Kidney (tissue), 14 donors: ENCODE data around the gene PTGDR2. TPM values are rescaled to one million over a fixed set of nuclear protein-coding genes. Genes with fewer than 3 reads are reported as not detected.

Experiments used
- DNase-seq, 5 donors: peaks; one replicate each; pipeline ENCODE4 v3.0.0-alpha.2; 2013 to 2020
- FAIRE-seq: peaks from 2 replicates; lab custom pipeline; 2012; peaks lifted over from hg19 to GRCh38; lab: Jason Lieb, UNC
- H3K27ac ChIP-seq, 2 donors: one replicate each; pipeline ENCODE4 v1.7.0; 2013; ENCODE audit warnings: low read depth in 2 of 2, low read length in 2 of 2, inconsistent platforms in 1 of 2
- H3K27me3 ChIP-seq: one replicate; pipeline ENCODE4 v1.7.1; 2013; ENCODE audit warnings: low read length, inconsistent platforms; ENCODE audit not compliant: control insufficient read depth, insufficient read depth
- H3K36me3 ChIP-seq, 3 donors: one replicate each; pipeline versions ENCODE4 v1.7.0 to v1.7.1; 2013; ENCODE audit warnings: low read length in 3 of 3, control low read depth in 1 of 3, inconsistent platforms in 1 of 3; ENCODE audit not compliant: insufficient read depth in 3 of 3, control insufficient read depth in 2 of 3
- H3K4me1 ChIP-seq, 3 donors: one replicate each; pipeline versions ENCODE4 v1.7.0 to v1.7.1; 2013; ENCODE audit warnings: low read length in 3 of 3, inconsistent platforms in 1 of 3, low read depth in 1 of 3; ENCODE audit not compliant: control insufficient read depth in 2 of 3, insufficient read depth in 2 of 3
- H3K4me3 ChIP-seq, 3 donors: one replicate each; pipeline versions ENCODE4 v1.7.0 to v1.8.1; 2013; ENCODE audit warnings: low read length in 3 of 3, control low read depth in 1 of 3, inconsistent platforms in 1 of 3
- H3K9ac ChIP-seq, 3 donors: one replicate each; pipeline versions ENCODE4 v1.7.0 to v1.7.1; 2013; ENCODE audit warnings: low read length in 3 of 3, control low read depth in 1 of 3, inconsistent platforms in 1 of 3
- H3K9me3 ChIP-seq, 3 donors: one replicate each; pipeline versions ENCODE4 v1.7.0 to v1.7.1; 2013; ENCODE audit warnings: low read length in 3 of 3, control low read depth in 1 of 3, inconsistent platforms in 1 of 3; ENCODE audit not compliant: control insufficient read depth in 2 of 3, insufficient read depth in 1 of 3
- CTCF ChIP-seq: IDR thresholded peaks from 3 replicates; pipeline ENCODE4 v1.5.1; 2012; ENCODE audit warnings: mild to moderate bottlenecking, moderate library complexity, borderline replicate concordance; ENCODE audit not compliant: insufficient read depth; ENCODE audit errors: extremely low read depth
- intact Hi-C: fragments of 100-400 bp; cut with DNase I; formaldehyde crosslinking; loops from one replicate; pipeline ENCODE4 v1.11.1; 2022
- polyA plus RNA-seq: library from polyadenylated mRNA; stranded (reverse); fragments of 350-450 nt; fragmentation: Illumina TruSeq; extraction: RNeasy Lipid Tissue Mini Kit (QIAGEN cat#74804); gene quantifications from one replicate; pipeline ENCODE4 v1.2.3, GENCODE V29; 2014; ENCODE audit warnings: low read depth, low replicate concordance; ENCODE audit not compliant: insufficient read depth
- total RNA-seq: library from RNA; stranded (reverse); fragmentation: NEBNext Ultra II Directional; extraction: Animal tissue kit (Norgen Biotek cat#: 25700); gene quantifications from one replicate; pipeline ENCODE4 v1.2.1, GENCODE V29; 2021
- donor health status: control.
- donor health status: control.
- donor health status: control.
- donor health status: control.
- donor health status: control.
- donor health status: DM: yes; HTN: yes; CAD: no.
- donor health status: Normal renal cell carcinoma (clear cell type).

The PTGDR2 gene
- total and polyA plus RNA-seq, 2 donors from 2014 or later: 0.16 TPM; not detected in 1

- intact Hi-C loops: no loop called here
- no peak overlapping the region for H3K4me3 ChIP-seq
- no peak for FAIRE-seq
- H3K27ac ChIP-seq: no peak overlapping the region
- no peaks in the 10 kb centered on the region for H3K4me1 ChIP-seq
- no peaks in the 10 kb centered on the region for H3K27me3 ChIP-seq
- TF ChIP-seq CTCF: no peak
- H3K9me3 ChIP-seq: no peaks in the 10 kb centered on the region
- no peak for DNase-seq
- no peak overlapping the region for H3K9ac ChIP-seq
- H3K36me3 ChIP-seq: no peaks in the 10 kb centered on the region
Observed at GRCh38 chr11:60810151-60810550, 45.6 kb downstream of the PTGDR2 start.

- H3K9me3 ChIP-seq: no peaks in the 10 kb centered on the region
- intact Hi-C loops: no loop called here
- no peak overlapping the region for H3K4me3 ChIP-seq
- no peak overlapping the region for H3K27ac ChIP-seq
- no peaks in the 10 kb centered on the region for H3K27me3 ChIP-seq
- DNase-seq (no peak), FAIRE-seq (no peak)
- H3K4me1 ChIP-seq: no peaks in the 10 kb centered on the region
- TF ChIP-seq CTCF: no peak
- H3K9ac ChIP-seq: no peak overlapping the region
- no peaks in the 10 kb centered on the region for H3K36me3 ChIP-seq
Observed at GRCh38 chr11:60809691-60810090, 46.1 kb downstream of the PTGDR2 start.

- no peaks in the 10 kb centered on the region for H3K36me3 ChIP-seq
- intact Hi-C loops: no loop called here
- DNase-seq: no peak
- no peaks in the 10 kb centered on the region for H3K4me1 ChIP-seq
- H3K9me3 ChIP-seq: no peaks in the 10 kb centered on the region
- no peak for TF ChIP-seq CTCF
- H3K4me3 ChIP-seq: no peak overlapping the region
- FAIRE-seq: no peak
- H3K9ac ChIP-seq: no peak overlapping the region
- H3K27me3 ChIP-seq: no peaks in the 10 kb centered on the region
- H3K27ac ChIP-seq: no peak overlapping the region
Observed at GRCh38 chr11:60809249-60809648, 46.5 kb downstream of the PTGDR2 start.
